Testis (tissue), 3 donors: ENCODE data around the gene PPM1K. TPM values are rescaled to one million over a fixed set of nuclear protein-coding genes. Genes with fewer than 3 reads are reported as not detected.
A peak's percentile ranks its signal among the peaks of the same experiment; 100 is the strongest.

Experiments
- DNase-seq: peaks from one replicate; pipeline ENCODE4 v3.0.0-alpha.2; 2019
- H3K27ac ChIP-seq, 2 donors: fragments of 200-600 bp; sonication (generic); one replicate each; pipeline ENCODE4 v1.5.1; 2019
- H3K27me3 ChIP-seq: fragments of 200-600 bp; sonication (generic); one replicate; pipeline ENCODE4 v1.5.1; 2019
- H3K36me3 ChIP-seq: fragments of 200-600 bp; sonication (generic); one replicate; pipeline ENCODE4 v1.5.1; 2017; ENCODE audit warnings: low read depth; ENCODE audit errors: missing control alignments
- H3K4me1 ChIP-seq: fragments of 200-600 bp; sonication (generic); one replicate; pipeline ENCODE4 v1.5.1; 2019
- H3K4me3 ChIP-seq, 2 donors: fragments of 200-600 bp; sonication (generic); one replicate each; pipeline ENCODE4 v1.5.1; 2017 to 2019
- H3K9me3 ChIP-seq: fragments of 200-600 bp; sonication (generic); one replicate; pipeline ENCODE4 v1.5.1; 2017
- CTCF ChIP-seq, 3 experiments: fragments of 450-650 bp in 2 of 3; fragments of 200-600 bp in 1 of 3; sonication (generic) in 1 of 3; IDR thresholded peaks; one replicate each; pipeline ENCODE4 v1.5.1; 2016 to 2019; ENCODE audit warnings: antibody characterized with exemption in 3 of 3, mild to moderate bottlenecking in 2 of 3, moderate library complexity in 1 of 3
- POLR2A ChIP-seq: fragments of 450-650 bp; IDR thresholded peaks from one replicate; pipeline ENCODE4 v1.6.1; 2017; ENCODE audit warnings: antibody characterized with exemption, mild to moderate bottlenecking, moderate library complexity
- WGBS, 2 donors: methylation state at CpG; one replicate each; pipeline ENCODE4 v1.1.5; 2018; 5-methylcytosine and 5-hydroxymethylcytosine counted together
- intact Hi-C: fragments of 100-400 bp; cut with DNase I; formaldehyde crosslinking; loops from one replicate; pipeline ENCODE4 v1.15.1; 2023; ENCODE audit warnings: low total_unique reads
- polyA plus RNA-seq: library from polyadenylated mRNA; stranded (reverse); fragments of 350-450 nt; fragmentation: Illumina TruSeq; extraction: RNeasy Lipid Tissue Mini Kit (QIAGEN cat#74804); gene quantifications from one replicate; pipeline ENCODE4 v1.2.3, GENCODE V29; 2014; ENCODE audit warnings: low read depth, low replicate concordance; ENCODE audit not compliant: insufficient read depth
- total RNA-seq, 2 donors: library from RNA; depleted of rRNA; stranded (reverse); fragments of >200 nt; gene quantifications; one replicate each; pipeline ENCODE4 v1.2.3, GENCODE V29; 2016

PPM1K gene
- total and polyA plus RNA-seq, 3 donors from 2014 or later, result 40.6 to 104 (median 76.5) TPM

GRCh38 chr4:88225232-88226105 lies 58.9 kb downstream of the PPM1K start:
- H3K27ac ChIP-seq, result no peak overlapping the region

GRCh38 chr4:88223516-88223915 lies 60.8 kb downstream of the PPM1K start:
- Histone ChIP-seq H3K4me3 (no peak overlapping the region), H3K36me3 (no peaks in the 10 kb centered on the region), H3K4me1 (no peaks in the 10 kb centered on the region), H3K27me3 (no peaks in the 10 kb centered on the region), H3K9me3 (no peaks in the 10 kb centered on the region), H3K27ac (no peak overlapping the region)
- DNase-seq, result no peak
- WGBS, 2 donors, result 97 to 100% methylated on average over 1 of the region's 1 CpG
- TF ChIP-seq POLR2A (no peak), CTCF (IDR thresholded peaks at IDR 0.05) (no peak)
- intact Hi-C loops, result loop anchor here (5.0 kb wide), 1 partner anchor 289 kb away; no protein-coding TSS in a partner anchor

More at GRCh38 chr4:88225232-88226105, 58.9 kb downstream of the PPM1K start:
- TF ChIP-seq CTCF (IDR thresholded peaks at IDR 0.05), result no peak
- no peak for TF ChIP-seq POLR2A
- no peak overlapping the region for H3K4me3 ChIP-seq
- no peaks in the 10 kb centered on the region for H3K36me3 ChIP-seq
- DNase-seq, result no peak
- H3K4me1 ChIP-seq, result peaks cover 2% of the 10 kb centered on the region
- intact Hi-C loops, result no loop called here
- WGBS, 2 donors, result 71 to 80% methylated on average over 3 of the region's 3 CpGs
- no peaks in the 10 kb centered on the region for H3K9me3 ChIP-seq
- no peaks in the 10 kb centered on the region for H3K27me3 ChIP-seq

- no peaks in the 10 kb centered on the region for H3K36me3 ChIP-seq
- TF ChIP-seq POLR2A (no peak), CTCF (IDR thresholded peaks at IDR 0.05) (peak; percentile 74 to 80 (median 77))
- no peak overlapping the region for H3K4me3 ChIP-seq
- intact Hi-C loops, result loop anchor here (10.0 kb wide), 3 partner anchors 184 to 364 kb away; partner anchors contain the start of gene HERC5
- no peaks in the 10 kb centered on the region for H3K9me3 ChIP-seq
- DNase-seq, result no peak
- WGBS, 2 donors, result 13 to 20% methylated on average over 5 of the region's 5 CpGs
- no peaks in the 10 kb centered on the region for H3K27me3 ChIP-seq
- no peaks in the 10 kb centered on the region for H3K4me1 ChIP-seq
- H3K27ac ChIP-seq, result no peak overlapping the region
Measured at GRCh38 chr4:88219099-88219498, 65.3 kb downstream of the PPM1K start.

- intact Hi-C loops, result loop anchor here (10.0 kb wide), 3 partner anchors 182 to 362 kb away; partner anchors contain the start of gene HERC5
- H3K27ac ChIP-seq, result no peak overlapping the region
- no peaks in the 10 kb centered on the region for H3K4me1 ChIP-seq
- DNase-seq, result no peak
- WGBS, 2 donors, result 84 to 96% methylated on average over 4 of the region's 4 CpGs
- H3K4me3 ChIP-seq, result no peak overlapping the region
- no peaks in the 10 kb centered on the region for H3K9me3 ChIP-seq
- no peak for TF ChIP-seq CTCF (IDR thresholded peaks at IDR 0.05)
- TF ChIP-seq POLR2A, result no peak
- no peaks in the 10 kb centered on the region for H3K36me3 ChIP-seq
- no peaks in the 10 kb centered on the region for H3K27me3 ChIP-seq
Measured at GRCh38 chr4:88217169-88217568, 67.2 kb downstream of the PPM1K start.
